Thymus (tissue), 11 donors: Measurements from ENCODE around the gene C12orf50. TPM values are rescaled to one million over a fixed set of nuclear protein-coding genes. Genes with fewer than 3 reads are reported as not detected.
"Not testable (repeated sequence)": the region's sequence is repeated elsewhere in the genome, so short reads cannot be mapped to it uniquely, and the experiment has no call there.

Experiments
- DNase-seq, 9 donors: peaks; one replicate each; pipeline ENCODE4 v3.0.0-alpha.2; 2013; ENCODE audit warnings: low spot score in 9 of 9, low read depth in 6 of 9, missing footprints in 1 of 9
- H3K27ac ChIP-seq, 2 donors: one replicate each; pipeline ENCODE4 v1.5.1; 2013; ENCODE audit warnings: control low read depth in 1 of 2, low read depth in 1 of 2, low read length in 1 of 2, mild to moderate bottlenecking in 1 of 2, moderate library complexity in 1 of 2
- H3K27me3 ChIP-seq, 2 donors: one replicate each; pipeline ENCODE4 v1.5.1; 2013; ENCODE audit warnings: low read length in 1 of 2; ENCODE audit not compliant: control insufficient read depth in 2 of 2, insufficient read depth in 1 of 2
- H3K36me3 ChIP-seq, 2 donors: one replicate each; pipeline ENCODE4 v1.5.1; 2013; ENCODE audit warnings: low read length in 1 of 2, mild to moderate bottlenecking in 1 of 2, moderate library complexity in 1 of 2; ENCODE audit not compliant: control insufficient read depth in 2 of 2, insufficient read depth in 2 of 2
- H3K4me1 ChIP-seq, 2 donors: one replicate each; pipeline ENCODE4 v1.5.1; 2013; ENCODE audit warnings: low read length in 2 of 2; ENCODE audit not compliant: control insufficient read depth in 2 of 2, insufficient read depth in 2 of 2
- H3K4me3 ChIP-seq, 2 donors: one replicate each; pipeline ENCODE4 v1.5.1; 2013; ENCODE audit warnings: low read length in 2 of 2, control low read depth in 1 of 2, mild to moderate bottlenecking in 1 of 2
- H3K9me3 ChIP-seq, 2 donors: one replicate each; pipeline ENCODE4 v1.5.1; 2013; ENCODE audit warnings: low read length in 1 of 2, mild to moderate bottlenecking in 1 of 2; ENCODE audit not compliant: control insufficient read depth in 2 of 2, insufficient read depth in 1 of 2
- WGBS: extraction: QIAGEN DNeasy Blood & Tissue Kit; methylation state at CpG from one replicate; pipeline ENCODE4 v1.1.7; 2013; 5-methylcytosine and 5-hydroxymethylcytosine counted together
- polyA plus RNA-seq: library from polyadenylated mRNA; stranded (reverse); fragments of 200-250 nt; gene quantifications from one replicate; pipeline ENCODE4 v1.2.3, GENCODE V29; 2013
- total RNA-seq: library from RNA; stranded (reverse); fragments of 120-200 nt; gene quantifications from one replicate; pipeline ENCODE4 v1.2.4, GENCODE V29; 2013
- donor health status: healthy.

The C12orf50 gene
- total and polyA plus RNA-seq, 2 donors: 0.09 to 0.18 TPM

DNA sequence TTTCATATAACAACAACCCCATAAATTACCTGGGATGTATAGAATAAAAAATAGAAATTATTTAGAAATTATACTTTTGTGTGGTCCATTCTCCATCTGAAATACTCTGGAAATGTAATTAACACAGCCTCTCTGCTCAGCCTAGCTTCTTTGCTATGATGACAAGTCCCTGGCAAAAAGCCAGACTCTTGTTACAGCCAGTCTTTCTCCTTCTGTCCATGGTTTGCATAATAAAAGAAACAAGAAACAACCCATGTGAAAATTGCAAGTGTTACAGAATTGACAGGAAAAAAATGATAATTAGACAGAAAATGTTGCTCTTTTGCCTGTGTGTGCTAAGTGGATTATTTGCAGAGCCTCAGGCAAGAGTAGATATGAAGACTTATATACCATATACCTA is 61.3 kb downstream of the C12orf50 start:
- no peaks in the 10 kb centered on the region for H3K36me3 ChIP-seq
- DNase-seq: no peak
- no peak overlapping the region for H3K27ac ChIP-seq
- no peaks in the 10 kb centered on the region for H3K27me3 ChIP-seq
- H3K4me1 ChIP-seq: no peaks in the 10 kb centered on the region
- H3K9me3 ChIP-seq: no peaks in the 10 kb centered on the region
- H3K4me3 ChIP-seq: no peak overlapping the region

DNA sequence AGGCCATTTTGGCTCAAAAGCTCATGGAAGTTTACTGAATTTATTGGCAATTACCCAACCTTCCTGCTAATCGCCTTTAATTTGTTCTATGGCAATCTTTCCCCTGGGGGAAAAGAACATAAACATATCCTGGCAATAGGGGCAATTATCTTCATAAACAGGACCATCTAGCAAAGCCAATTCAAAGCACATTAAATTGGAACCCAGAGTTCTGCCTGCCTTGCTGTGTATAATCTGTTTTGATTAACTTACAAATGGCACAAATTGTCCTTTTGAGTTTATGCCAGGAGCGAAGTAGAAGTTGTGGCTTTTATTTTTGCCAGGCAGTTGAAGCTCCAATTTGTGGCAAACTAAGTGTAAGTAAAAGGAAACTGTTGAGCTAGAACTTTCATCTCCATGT is 68.6 kb downstream of the C12orf50 start:
- Histone ChIP-seq H3K4me1 (no peaks in the 10 kb centered on the region), H3K9me3 (no peaks in the 10 kb centered on the region), H3K27me3 (no peaks in the 10 kb centered on the region), H3K36me3 (no peaks in the 10 kb centered on the region), H3K27ac (no peak overlapping the region), H3K4me3 (no peak overlapping the region)
- DNase-seq: no peak
- WGBS: 85% methylated on average over 2 of the region's 2 CpGs

DNA sequence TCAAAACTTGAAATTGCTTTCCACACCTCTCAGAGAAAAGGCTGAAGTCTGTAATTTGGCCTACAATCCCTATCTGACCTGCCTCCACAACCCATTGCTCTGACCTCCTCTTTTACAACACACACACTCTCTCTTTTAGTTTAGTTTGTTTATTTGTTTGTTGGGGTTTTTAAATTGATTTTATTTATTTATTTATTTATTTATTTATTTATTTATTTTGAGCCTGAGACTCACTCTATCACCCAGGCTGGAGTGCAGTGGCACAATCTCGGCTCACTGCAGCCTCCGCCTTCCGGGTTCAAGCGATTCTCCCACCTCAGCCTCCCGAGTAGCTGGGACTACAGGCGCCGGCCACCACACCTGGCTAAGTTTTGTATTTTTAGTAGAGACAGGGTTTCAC is 75.2 kb downstream of the C12orf50 start:
- not testable (repeated sequence) for H3K4me1 ChIP-seq, DNase-seq, H3K4me3 ChIP-seq, H3K27me3 ChIP-seq, H3K36me3 ChIP-seq, H3K9me3 ChIP-seq, H3K27ac ChIP-seq
- 97% methylated on average over 7 of the region's 7 CpGs for WGBS

DNA sequence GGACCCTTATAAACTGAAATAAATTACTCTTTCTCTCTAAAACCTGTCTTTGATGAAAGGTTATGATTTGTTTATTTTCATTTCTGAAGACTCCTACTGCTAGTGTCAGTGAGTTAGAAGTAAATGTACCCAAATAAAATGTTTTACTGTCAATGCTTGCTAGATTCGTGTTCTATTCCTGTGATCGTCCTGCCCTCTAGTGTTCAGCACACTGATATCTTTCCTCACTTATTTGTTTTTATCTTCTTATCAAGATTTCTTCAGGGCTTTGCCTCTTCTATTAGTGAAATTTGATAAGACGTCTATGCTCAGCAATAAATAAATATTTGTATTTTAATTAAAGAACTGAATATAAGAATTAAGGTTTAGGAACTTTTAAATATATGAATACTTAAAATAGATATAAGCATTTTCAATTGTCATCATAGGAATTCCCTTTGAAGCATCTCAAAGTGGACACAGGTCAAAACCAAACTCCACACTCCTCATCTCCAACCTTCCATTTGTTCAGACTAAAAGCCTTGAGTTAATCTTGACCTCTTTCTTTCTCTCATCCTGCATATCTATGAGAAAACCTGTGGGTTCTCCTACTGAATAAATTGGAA is 75.8 kb downstream of the C12orf50 start:
- WGBS: 12% methylated on average over 3 of the region's 3 CpGs
- no peak overlapping the region for H3K4me3 ChIP-seq
- H3K27me3 ChIP-seq: no peaks in the 10 kb centered on the region
- no peak overlapping the region for H3K27ac ChIP-seq
- no peak for DNase-seq
- no peaks in the 10 kb centered on the region for H3K9me3 ChIP-seq
- H3K4me1 ChIP-seq: no peaks in the 10 kb centered on the region
- no peaks in the 10 kb centered on the region for H3K36me3 ChIP-seq

DNA sequence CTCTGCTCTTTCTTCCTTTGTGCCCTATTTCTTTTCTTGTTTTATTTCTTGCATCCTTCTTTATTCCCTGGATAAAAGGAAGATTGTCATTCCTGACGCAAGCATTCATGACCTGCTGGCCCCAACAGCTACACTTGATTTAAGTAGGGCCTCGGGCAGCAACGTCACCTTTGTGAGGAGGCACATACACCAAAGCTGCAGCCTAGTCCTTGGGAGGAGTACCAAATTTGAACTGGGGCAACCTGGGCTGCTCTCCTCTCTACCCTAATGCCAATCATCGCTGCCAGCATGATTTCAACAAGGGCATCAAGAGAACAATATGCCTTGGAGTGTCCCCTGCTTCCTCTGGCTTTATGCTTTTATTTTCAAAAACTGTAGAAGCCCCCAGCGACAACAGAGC is 76.4 kb downstream of the C12orf50 start:
- Histone ChIP-seq H3K4me3 (no peak overlapping the region), H3K27me3 (no peaks in the 10 kb centered on the region), H3K36me3 (no peaks in the 10 kb centered on the region), H3K4me1 (no peaks in the 10 kb centered on the region), H3K27ac (no peak overlapping the region), H3K9me3 (no peaks in the 10 kb centered on the region)
- DNase-seq: no peak
- 77% methylated on average over 5 of the region's 5 CpGs for WGBS

DNA sequence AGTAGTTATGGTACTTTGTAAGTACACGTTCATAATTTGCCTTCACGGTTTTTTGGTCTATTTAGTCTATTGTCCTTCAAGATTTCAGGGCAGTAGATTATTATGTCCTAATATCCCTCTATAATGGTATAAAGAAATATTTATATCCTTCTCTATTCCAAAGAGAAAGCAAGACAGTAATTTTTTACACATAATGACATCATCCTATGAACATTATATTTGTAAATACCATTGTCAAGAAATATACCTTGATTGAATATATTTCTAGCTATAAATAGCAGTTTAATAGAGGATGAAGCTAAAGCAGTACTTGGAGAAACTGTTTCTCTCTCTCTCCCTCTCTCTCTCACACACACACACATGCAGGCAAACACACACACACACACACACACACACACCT is 77.0 kb downstream of the C12orf50 start:
- no peaks in the 10 kb centered on the region for H3K36me3 ChIP-seq
- DNase-seq: no peak
- H3K27ac ChIP-seq: no peak overlapping the region
- H3K27me3 ChIP-seq: no peaks in the 10 kb centered on the region
- no peaks in the 10 kb centered on the region for H3K4me1 ChIP-seq
- WGBS: 95% methylated on average over 2 of the region's 2 CpGs
- H3K9me3 ChIP-seq: no peaks in the 10 kb centered on the region
- H3K4me3 ChIP-seq: no peak overlapping the region

DNA sequence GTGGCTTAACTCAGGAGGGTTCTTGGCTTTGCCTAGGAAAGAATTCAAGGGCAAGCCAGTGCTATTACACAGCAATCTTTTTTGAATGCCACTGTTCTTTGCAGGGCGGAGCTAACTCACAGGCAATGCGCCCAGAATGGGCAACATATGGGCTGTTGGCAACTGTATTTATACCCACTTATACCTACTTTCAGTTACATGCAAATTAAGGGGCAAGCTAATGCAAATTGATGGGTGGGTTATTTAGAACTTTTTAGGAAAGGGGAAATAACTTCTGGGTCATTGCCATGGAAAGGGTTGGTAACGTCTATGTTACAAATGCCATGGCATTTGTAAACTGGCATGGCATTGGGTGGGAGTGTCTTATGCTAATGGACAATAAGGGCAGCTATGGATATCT is 85.4 kb downstream of the C12orf50 start:
- no peak overlapping the region for H3K4me3 ChIP-seq
- H3K27ac ChIP-seq: no peak overlapping the region
- H3K36me3 ChIP-seq: no peaks in the 10 kb centered on the region
- H3K9me3 ChIP-seq: no peaks in the 10 kb centered on the region
- WGBS: 97% methylated on average over 3 of the region's 3 CpGs
- no peaks in the 10 kb centered on the region for H3K27me3 ChIP-seq
- H3K4me1 ChIP-seq: no peaks in the 10 kb centered on the region
- no peak for DNase-seq

DNA sequence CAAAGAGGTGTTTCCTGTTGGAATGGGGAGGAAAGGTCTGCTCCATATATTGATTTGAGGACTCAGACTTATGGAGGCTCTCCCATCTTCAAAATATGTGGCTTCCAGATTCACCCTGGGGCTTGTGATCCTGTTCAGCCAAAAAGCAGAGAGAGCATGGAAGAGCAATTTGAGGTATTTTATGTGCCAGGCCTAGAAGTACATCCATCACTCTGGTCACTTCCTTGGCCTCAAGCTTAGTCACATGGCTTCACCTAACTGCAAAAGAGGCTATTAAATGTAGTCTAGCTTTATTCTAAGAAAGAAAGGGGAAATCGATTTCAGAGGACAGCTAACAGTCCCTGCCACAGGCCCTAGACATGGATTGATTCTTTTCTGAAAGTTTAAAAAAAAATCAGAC is 86.2 kb downstream of the C12orf50 start:
- H3K9me3 ChIP-seq: no peaks in the 10 kb centered on the region
- H3K27me3 ChIP-seq: no peaks in the 10 kb centered on the region
- no peaks in the 10 kb centered on the region for H3K4me1 ChIP-seq
- no peak overlapping the region for H3K4me3 ChIP-seq
- H3K27ac ChIP-seq: no peak overlapping the region
- no peaks in the 10 kb centered on the region for H3K36me3 ChIP-seq
- DNase-seq: no peak
- WGBS: 81% methylated on average over 1 of the region's 1 CpG

DNA sequence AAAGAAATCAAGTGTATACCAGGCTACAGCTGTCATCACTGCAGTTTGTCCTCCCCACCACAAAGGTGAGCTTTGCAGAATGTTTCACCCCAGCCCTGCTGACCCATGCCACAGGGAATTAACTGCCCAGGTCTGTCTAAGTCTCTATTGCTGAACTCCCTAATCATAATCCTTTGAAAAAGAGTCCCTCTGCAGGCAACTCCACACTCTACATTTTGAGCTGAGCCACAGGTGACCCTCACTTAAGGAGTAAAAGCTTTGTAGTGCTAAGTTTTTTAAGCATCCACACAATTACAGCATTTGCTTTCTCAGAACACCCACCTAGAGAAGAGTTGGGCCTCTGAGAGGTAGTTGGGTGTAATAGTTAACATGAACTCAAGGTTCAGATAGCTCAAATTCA is 90.0 kb downstream of the C12orf50 start:
- Histone ChIP-seq H3K4me3 (no peak overlapping the region), H3K27me3 (no peaks in the 10 kb centered on the region), H3K27ac (no peak overlapping the region), H3K9me3 (no peaks in the 10 kb centered on the region), H3K36me3 (no peaks in the 10 kb centered on the region), H3K4me1 (no peaks in the 10 kb centered on the region)
- no peak for DNase-seq

DNA sequence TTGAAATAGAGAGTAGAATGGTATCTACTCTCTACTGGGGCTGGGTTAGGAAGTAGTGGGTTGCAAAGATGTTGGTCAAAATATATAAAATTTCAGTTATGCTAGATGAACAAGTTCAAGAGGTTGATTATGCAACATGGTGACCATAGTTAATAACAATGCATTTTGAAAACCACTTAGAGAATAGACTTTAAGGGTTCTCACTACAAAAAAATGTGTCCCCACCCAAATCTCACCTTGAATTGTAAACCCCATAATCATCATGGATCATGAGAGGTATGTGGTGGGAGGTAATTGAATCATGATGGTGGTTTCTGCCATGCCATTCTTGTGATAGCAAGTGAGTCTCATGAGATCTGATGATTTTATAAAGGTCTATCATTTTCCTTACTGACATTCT is 94.0 kb downstream of the C12orf50 start:
- Histone ChIP-seq H3K9me3 (no peaks in the 10 kb centered on the region), H3K36me3 (no peaks in the 10 kb centered on the region), H3K27me3 (no peaks in the 10 kb centered on the region), H3K4me1 (no peaks in the 10 kb centered on the region), H3K27ac (no peak overlapping the region), H3K4me3 (no peak overlapping the region)
- DNase-seq: no peak
